H1 (cell line): Measurements from ENCODE around the gene NMT1. TPM values are rescaled to one million over a fixed set of nuclear protein-coding genes. Genes with fewer than 3 reads are reported as not detected.

ENCODE experiments used
- CTCF ChIA-PET: fragments of 300-600 bp; sonication (Branson Sonifier 250); formaldehyde crosslinking; loops from one replicate; lab custom pipeline; 2021; ENCODE audit not compliant: partially characterized antibody; lab: Charles Lee
- POLR2A ChIA-PET: fragments of 300-600 bp; sonication (Branson Sonifier 250); formaldehyde crosslinking; loops from one replicate; lab custom pipeline; 2021; ENCODE audit warnings: inconsistent platforms; ENCODE audit not compliant: partially characterized antibody; lab: Charles Lee
- DNase-seq, 2 experiments: peaks; one replicate each; pipeline versions ENCODE4 v3.0.0 to v3.0.0-alpha.2; 2010 to 2022; ENCODE audit warnings: low spot score in 2 of 2, low read depth in 1 of 2, mixed read lengths in 1 of 2
- FAIRE-seq: peaks from 2 replicates; lab custom pipeline; 2011; peaks lifted over from hg19 to GRCh38; lab: Jason Lieb, UNC
- H2AFZ ChIP-seq: 2 replicates; pipeline ENCODE4 v1.8.1; 2012; ENCODE audit warnings: low read length, inconsistent platforms
- H2AK5ac ChIP-seq: 2 replicates; pipeline ENCODE4 v1.6.1; 2013; ENCODE audit warnings: low read depth, low read length
- H2BK120ac ChIP-seq: replicated peaks from 2 replicates; pipeline ENCODE3; 2013; ENCODE audit warnings: low read depth, low read length, inconsistent platforms
- H2BK12ac ChIP-seq: 2 replicates; pipeline ENCODE4 v1.6.1; 2013; ENCODE audit warnings: low read depth, low read length
- H2BK15ac ChIP-seq: 2 replicates; pipeline ENCODE4 v1.6.1; 2013; ENCODE audit warnings: low read length
- H2BK20ac ChIP-seq: 2 replicates; pipeline ENCODE4 v1.6.1; 2013; ENCODE audit warnings: low read length
- H2BK5ac ChIP-seq: 2 replicates; pipeline ENCODE4 v1.6.1; 2013; ENCODE audit warnings: low read depth, low read length
- H3K14ac ChIP-seq: 2 replicates; pipeline ENCODE4 v1.6.1; 2013; ENCODE audit warnings: inconsistent platforms; ENCODE audit not compliant: insufficient read length
- H3K18ac ChIP-seq: 2 replicates; pipeline ENCODE4 v1.6.1; 2013; ENCODE audit warnings: low read length; ENCODE audit errors: extremely low read depth
- H3K23ac ChIP-seq: 2 replicates; pipeline ENCODE4 v1.6.1; 2013; ENCODE audit warnings: inconsistent platforms; ENCODE audit not compliant: insufficient read length
- H3K23me2 ChIP-seq: 2 replicates; pipeline ENCODE4 v1.6.1; 2013; ENCODE audit warnings: low read depth, low read length
- H3K27ac ChIP-seq: 2 replicates; pipeline ENCODE4 v1.6.1; 2011; ENCODE audit warnings: low read depth, low read length, inconsistent platforms
- H3K27me3 ChIP-seq, 4 experiments: replicated peaks in 1 of 4; 1 replicate in 1 of 4; 2 replicates in 3 of 4; pipeline versions ENCODE4 v1.6.1 to v1.8.1; 2011 to 2013; ENCODE audit warnings: low read length in 3 of 4, mild to moderate bottlenecking in 3 of 4, inconsistent platforms in 2 of 4, mixed read lengths in 2 of 4, moderate library complexity in 1 of 4; ENCODE audit not compliant: control insufficient read depth in 3 of 4, insufficient read depth in 3 of 4; ENCODE audit errors: extremely low read depth in 1 of 4
- H3K36me3 ChIP-seq, 4 experiments: 2 replicates each; pipeline versions ENCODE4 v1.6.1 to v1.8.1; 2011 to 2013; ENCODE audit warnings: mild to moderate bottlenecking in 4 of 4, low read length in 3 of 4, moderate library complexity in 2 of 4, control low read depth in 1 of 4, inconsistent platforms in 1 of 4; ENCODE audit not compliant: insufficient read depth in 4 of 4, control insufficient read depth in 2 of 4
- H3K4ac ChIP-seq: replicated peaks from 2 replicates; pipeline ENCODE3; 2013; ENCODE audit warnings: low read length, low read depth, mixed read lengths, inconsistent platforms; ENCODE audit not compliant: insufficient read length
- H3K4me1 ChIP-seq, 4 experiments: replicated peaks in 1 of 4; 1 replicate in 1 of 4; 2 replicates in 3 of 4; pipeline versions ENCODE4 v1.6.1 to v1.8.1; 2011 to 2013; ENCODE audit warnings: low read length in 3 of 4, inconsistent platforms in 2 of 4, mixed read lengths in 1 of 4; ENCODE audit not compliant: insufficient read depth in 4 of 4, control insufficient read depth in 3 of 4
- H3K4me2 ChIP-seq, 2 experiments: 2 replicates each; pipeline versions ENCODE4 v1.6.1 to v1.8.1; 2011 to 2013; ENCODE audit warnings: low read depth in 2 of 2, low read length in 2 of 2, control low read depth in 1 of 2, inconsistent platforms in 1 of 2, mild to moderate bottlenecking in 1 of 2; ENCODE audit not compliant: insufficient read depth in 1 of 2
- H3K4me3 ChIP-seq, 4 experiments: fragments of 200-600, 300-600 bp in 1 of 4; sonication (generic), shearing (Covaris generic), sonication (Bioruptor Twin) in 1 of 4; 2 replicates each; pipeline versions ENCODE4 v1.5.1 to v1.8.1; 2011 to 2016; ENCODE audit warnings: low read length in 4 of 4, low read depth in 3 of 4, control low read depth in 2 of 4, inconsistent platforms in 2 of 4, mild to moderate bottlenecking in 2 of 4, mixed read lengths in 1 of 4, moderate library complexity in 1 of 4; ENCODE audit not compliant: insufficient read depth in 2 of 4; ENCODE audit errors: extremely low read depth in 1 of 4
- H3K56ac ChIP-seq: replicated peaks from 2 replicates; pipeline ENCODE3; 2013; ENCODE audit warnings: low read depth, mild to moderate bottlenecking, mixed read lengths, low read length, inconsistent platforms; ENCODE audit not compliant: insufficient read length
- H3K79me1 ChIP-seq: 2 replicates; pipeline ENCODE4 v1.6.1; 2013; ENCODE audit warnings: low read depth, low read length, control low read depth
- H3K79me2 ChIP-seq, 2 experiments: 2 replicates each; pipeline versions ENCODE4 v1.6.1 to v1.8.1; 2012 to 2013; ENCODE audit warnings: low read length in 2 of 2, mild to moderate bottlenecking in 2 of 2, inconsistent platforms in 1 of 2; ENCODE audit not compliant: insufficient read depth in 2 of 2, control insufficient read depth in 1 of 2
- H3K9ac ChIP-seq, 4 experiments: replicated peaks in 1 of 4; 1 replicate in 1 of 4; 2 replicates in 3 of 4; pipeline versions ENCODE4 v1.6.1 to v1.8.1; 2011 to 2013; ENCODE audit warnings: low read depth in 3 of 4, low read length in 3 of 4, control low read depth in 2 of 4, mild to moderate bottlenecking in 2 of 4, moderate library complexity in 2 of 4, inconsistent platforms in 1 of 4; ENCODE audit errors: extremely low read depth in 1 of 4
- H3K9me3 ChIP-seq, 2 experiments: 2 replicates each; pipeline versions ENCODE4 v1.6.1 to v1.8.1; 2012 to 2013; ENCODE audit warnings: mild to moderate bottlenecking in 2 of 2, moderate library complexity in 2 of 2, control low read depth in 1 of 2, inconsistent platforms in 1 of 2, low read depth in 1 of 2, low read length in 1 of 2, mixed read lengths in 1 of 2; ENCODE audit not compliant: insufficient read depth in 2 of 2
- H4K20me1 ChIP-seq, 2 experiments: replicated peaks in 1 of 2; 2 replicates each; pipeline versions ENCODE3 to v1.8.1; 2011 to 2013; ENCODE audit warnings: inconsistent platforms in 2 of 2, low read length in 2 of 2, mild to moderate bottlenecking in 1 of 2; ENCODE audit not compliant: insufficient read depth in 2 of 2, control insufficient read depth in 1 of 2
- H4K5ac ChIP-seq: 2 replicates; pipeline ENCODE4 v1.6.1; 2013; ENCODE audit warnings: low read length, low read depth, mixed read lengths, inconsistent platforms; ENCODE audit not compliant: insufficient read length
- H4K8ac ChIP-seq: 2 replicates; pipeline ENCODE4 v1.8.0; 2013; ENCODE audit warnings: mild to moderate bottlenecking, moderate library complexity, low read length, inconsistent platforms; ENCODE audit not compliant: insufficient read depth; ENCODE audit errors: extremely low read depth
- H4K91ac ChIP-seq: replicated peaks from 2 replicates; pipeline ENCODE3; 2013; ENCODE audit warnings: low read length, mixed read lengths, inconsistent platforms; ENCODE audit not compliant: insufficient read length
- ASH2L ChIP-seq: fragments of 200-600, 300-600 bp; sonication (generic); IDR thresholded peaks from one replicate; pipeline ENCODE4 v1.7.1; 2017; ENCODE audit warnings: low read length
- BACH1 ChIP-seq: IDR thresholded peaks from 2 replicates; pipeline ENCODE4 v1.6.1; 2012; ENCODE audit warnings: low read length, improper control_type of control experiment
- CBX8 ChIP-seq: fragments of 300-800, 300-1000 bp; sonication (generic); IDR thresholded peaks from 2 replicates; pipeline ENCODE4 v1.7.1; 2016; ENCODE audit warnings: low read depth, low read length, borderline replicate concordance
- CTBP2 ChIP-seq: IDR thresholded peaks from 2 replicates; pipeline ENCODE4 v1.7.0; 2011; ENCODE audit warnings: borderline replicate concordance, mild to moderate bottlenecking, moderate library complexity, mixed read lengths, low read length; ENCODE audit not compliant: insufficient read depth, insufficient read length
- GTF2F1 ChIP-seq: IDR thresholded peaks from 2 replicates; pipeline ENCODE4 v1.6.1; 2012; ENCODE audit warnings: low read depth, low read length, improper control_type of control experiment, borderline replicate concordance
- JUN ChIP-seq: IDR thresholded peaks from 2 replicates; pipeline ENCODE4 v1.6.1; 2011; ENCODE audit warnings: low read depth, mild to moderate bottlenecking, improper control_type of control experiment, low read length
- JUND ChIP-seq: IDR thresholded peaks from 2 replicates; pipeline ENCODE4 v1.6.1; 2011; ENCODE audit warnings: mild to moderate bottlenecking, improper control_type of control experiment, low read length
- KDM4A ChIP-seq: IDR thresholded peaks from one replicate; pipeline ENCODE4 v1.7.1; 2012; ENCODE audit warnings: low read depth, mild to moderate bottlenecking, moderate library complexity, low read length, inconsistent platforms; ENCODE audit not compliant: severe bottlenecking
- MAX ChIP-seq: IDR thresholded peaks from 2 replicates; pipeline ENCODE4 v1.6.1; 2012; ENCODE audit warnings: inconsistent platforms
- NRF1 ChIP-seq: IDR thresholded peaks from 2 replicates; pipeline ENCODE4 v1.6.1; 2011; ENCODE audit warnings: mild to moderate bottlenecking, low read depth, low read length, improper control_type of control experiment
- RAD21 ChIP-seq, 2 experiments: IDR thresholded peaks in 1 of 2; conservative IDR thresholded peaks in 1 of 2; 2 replicates each; pipeline ENCODE4 v1.6.1; 2011; ENCODE audit warnings: low read depth in 2 of 2, low read length in 2 of 2, improper control_type of control experiment in 1 of 2, inconsistent platforms in 1 of 2, mild to moderate bottlenecking in 1 of 2, moderate library complexity in 1 of 2
- SIN3A ChIP-seq, 2 experiments: IDR thresholded peaks in 1 of 2; conservative IDR thresholded peaks in 1 of 2; 2 replicates each; pipeline ENCODE4 v1.6.1; 2011 to 2012; ENCODE audit warnings: low read length in 2 of 2, improper control_type of control experiment in 1 of 2, low read depth in 1 of 2, mild to moderate bottlenecking in 1 of 2
- WGBS, 2 experiments: shearing (Covaris generic) in 1 of 2; methylation state at CpG; one replicate each; pipeline versions ENCODE4 v1.1.6 to v1.1.7; 2013 to 2015; ENCODE audit warnings: low lambda C conversion rate in 2 of 2, mixed read lengths in 2 of 2, inconsistent platforms in 1 of 2, low coverage in 1 of 2, missing lambda C conversion rate in 1 of 2; ENCODE audit not compliant: insufficient replicate concordance in 2 of 2, insufficient coverage in 1 of 2, insufficient read length in 1 of 2; ENCODE audit errors: extremely low coverage in 1 of 2, missing lambda C conversion rate in 1 of 2; 5-methylcytosine and 5-hydroxymethylcytosine counted together
- polyA plus RNA-seq, 7 experiments: library from polyadenylated mRNA; depleted of rRNA in 3 of 7; stranded (reverse) in 5 of 7; unstranded in 2 of 7; fragments of >200 nt in 5 of 7; fragments of 200-250 nt in 2 of 7; gene quantifications; 1 replicate in 5 of 7; 2 replicates in 1 of 7; 4 replicates in 1 of 7; pipeline versions ENCODE4 v1.2.1 to v1.2.3, GENCODE V29; 2011 to 2013; ENCODE audit warnings: missing spikeins in 2 of 7, mixed read lengths in 2 of 7
- total RNA-seq: library from RNA; stranded (reverse); fragmentation: NEBNext Ultra II Directional; extraction: Animal tissue kit (Norgen Biotek cat#: 25700); gene quantifications from 2 replicates; pipeline ENCODE4 v1.2.1, GENCODE V29; 2021

Gene NMT1
- total and polyA plus RNA-seq, 2 of the 8 experiments (the other 6 are each of a cell fraction or from before 2014, with no cell fraction given), result 42.9 to 149 TPM

- H2BK120ac ChIP-seq, result no peak overlapping the region
- no peak overlapping the region for H3K23ac ChIP-seq
- peaks cover 0 to 8% (median 4%) of the 10 kb centered on the region in 4 experiments; a peak in 4 of 8 replicates for H3K36me3 ChIP-seq
- no peak overlapping the region for H2AFZ ChIP-seq
- peaks cover 20 to 43% (median 40%) of the 10 kb centered on the region in 4 experiments for H3K27me3 ChIP-seq
- H2AK5ac ChIP-seq, result no peak overlapping the region
- H4K5ac ChIP-seq, result no peak overlapping the region
- no peak overlapping the region for H3K27ac ChIP-seq
- ChIA-PET POLR2A (interaction anchor here (0.6 to 3.8 kb wide), 14 partner anchors 9 to 123 kb away, joined by 3 to 15 read pairs (median 4); partner anchors contain the start of genes C1QL1, EFTUD2 and NMT1), CTCF (interaction anchor here (0.7 to 16.2 kb wide), 31 partner anchors 12 to 274 kb away, joined by 3 to 243 read pairs (median 4); partner anchors contain the start of genes C1QL1, GFAP and KIF18B)
- H3K4me1 ChIP-seq, result peaks cover 9 to 23% (median 14%) of the 10 kb centered on the region in 4 experiments
- no peak overlapping the region for H2BK5ac ChIP-seq
- H4K8ac ChIP-seq, result no peak overlapping the region
- no peak overlapping the region for H3K56ac ChIP-seq
- no peak for FAIRE-seq
- H3K4ac ChIP-seq, result no peak overlapping the region
- H2BK20ac ChIP-seq, result no peak overlapping the region
- H2BK12ac ChIP-seq, result no peak overlapping the region
- H4K91ac ChIP-seq, result no peak overlapping the region
- 59% methylated on average over 8 of the region's 8 CpGs; no CpG with 5 or more reads in 1 of the 2 experiments for WGBS, 2 experiments
- no peaks in the 10 kb centered on the region for H3K79me1 ChIP-seq
- H3K18ac ChIP-seq, result no peak overlapping the region
- peaks cover 3% of the 10 kb centered on the region; the same call in 1 of the 2 replicates for H3K23me2 ChIP-seq
- no peak for DNase-seq
- H3K4me3 ChIP-seq, result no peak overlapping the region
- peak overlapping the region in 1 of 4 experiments; percentile 46; a peak in 1 of 7 replicates for H3K9ac ChIP-seq
- H3K14ac ChIP-seq, result no peak overlapping the region
- H3K4me2 ChIP-seq, result peak overlapping the region; percentile 27 to 56; a peak in 1 of 4 replicates
- peaks cover 0 to 4% of the 10 kb centered on the region in 2 experiments for H4K20me1 ChIP-seq
- no peaks in the 10 kb centered on the region for H3K79me2 ChIP-seq
- no peaks in the 10 kb centered on the region for H3K9me3 ChIP-seq
- 0 out of 2 replicates have a peak overlapping the region, but pooled peaks have one; percentile 31 for H2BK15ac ChIP-seq
- no peak for TF ChIP-seq SIN3A (conservative IDR thresholded peaks at IDR 0.05 in 1 of 2, IDR thresholded peaks at IDR 0.05 in 1 of 2; ENCODE audit: low read depth in 1 of 2, low read length in 2 of 2)
- TF ChIP-seq JUND, result no peak
- no peak for TF ChIP-seq NRF1
- TF ChIP-seq GTF2F1, result no peak
- no peak for TF ChIP-seq CTBP2
- TF ChIP-seq ASH2L, result no peak
- no peak for TF ChIP-seq RAD21 (IDR thresholded peaks at IDR 0.05 in 1 of 2, conservative IDR thresholded peaks at IDR 0.05 in 1 of 2; ENCODE audit: low read depth in 2 of 2, low read length in 2 of 2)
- no peak for TF ChIP-seq MAX
- TF ChIP-seq CBX8, result no peak
- no peak for TF ChIP-seq KDM4A
- no peak for TF ChIP-seq BACH1
- TF ChIP-seq JUN, result no peak
Measured at GRCh38 chr17:45022288-45022648, 38.8 kb upstream of the NMT1 start.
